Esophagus squamous epithelium (tissue), 4 donors: ENCODE measurements around the gene NCBP1.

ENCODE experiments used
- POLR2A ChIP-seq, 4 donors: fragments of 450-650 bp; IDR thresholded peaks; one replicate each; pipeline ENCODE4 v1.6.1; 2017; ENCODE audit warnings: antibody characterized with exemption in 4 of 4, mild to moderate bottlenecking in 4 of 4, moderate library complexity in 3 of 4
- TF ChIP-seq, protein P1 (sequence below), 6 experiments: fragments of 450-650 bp in 4 of 6; fragments of 200-600 bp in 2 of 6; sonication (generic) in 2 of 6; IDR thresholded peaks; one replicate each; pipeline ENCODE4 v1.5.1; 2016 to 2019; ENCODE audit warnings: antibody characterized with exemption in 6 of 6, mild to moderate bottlenecking in 4 of 6, moderate library complexity in 4 of 6

- TF ChIP-seq, protein P1, sequence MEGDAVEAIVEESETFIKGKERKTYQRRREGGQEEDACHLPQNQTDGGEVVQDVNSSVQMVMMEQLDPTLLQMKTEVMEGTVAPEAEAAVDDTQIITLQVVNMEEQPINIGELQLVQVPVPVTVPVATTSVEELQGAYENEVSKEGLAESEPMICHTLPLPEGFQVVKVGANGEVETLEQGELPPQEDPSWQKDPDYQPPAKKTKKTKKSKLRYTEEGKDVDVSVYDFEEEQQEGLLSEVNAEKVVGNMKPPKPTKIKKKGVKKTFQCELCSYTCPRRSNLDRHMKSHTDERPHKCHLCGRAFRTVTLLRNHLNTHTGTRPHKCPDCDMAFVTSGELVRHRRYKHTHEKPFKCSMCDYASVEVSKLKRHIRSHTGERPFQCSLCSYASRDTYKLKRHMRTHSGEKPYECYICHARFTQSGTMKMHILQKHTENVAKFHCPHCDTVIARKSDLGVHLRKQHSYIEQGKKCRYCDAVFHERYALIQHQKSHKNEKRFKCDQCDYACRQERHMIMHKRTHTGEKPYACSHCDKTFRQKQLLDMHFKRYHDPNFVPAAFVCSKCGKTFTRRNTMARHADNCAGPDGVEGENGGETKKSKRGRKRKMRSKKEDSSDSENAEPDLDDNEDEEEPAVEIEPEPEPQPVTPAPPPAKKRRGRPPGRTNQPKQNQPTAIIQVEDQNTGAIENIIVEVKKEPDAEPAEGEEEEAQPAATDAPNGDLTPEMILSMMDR (IDR thresholded peaks at IDR 0.05) = no peak
- no peak for TF ChIP-seq POLR2A (IDR thresholded peaks at IDR 0.05)
These were observed 71.2 kb downstream of the NCBP1 start for GRCh38 chr9:97704851-97705250.
